Muscle of arm (tissue), 12 donors: ENCODE measurements around the gene CDH13. TPM values are rescaled to one million over a fixed set of nuclear protein-coding genes. Genes with fewer than 3 reads are reported as not detected.

Experiments
- DNase-seq: peaks from one replicate; pipeline ENCODE4 v3.0.0-alpha.2; 2013
- polyA plus RNA-seq, 12 donors: library from polyadenylated mRNA; unstranded; fragments of 120-200 nt; gene quantifications; one replicate each; pipeline ENCODE4 v1.2.1, GENCODE V29; 2013; ENCODE audit not compliant: insufficient read length in 12 of 12

The CDH13 gene
- polyA plus RNA-seq, 12 donors, result 28.8 to 58.8 (median 54.1) TPM; not detected in 1

DNA sequence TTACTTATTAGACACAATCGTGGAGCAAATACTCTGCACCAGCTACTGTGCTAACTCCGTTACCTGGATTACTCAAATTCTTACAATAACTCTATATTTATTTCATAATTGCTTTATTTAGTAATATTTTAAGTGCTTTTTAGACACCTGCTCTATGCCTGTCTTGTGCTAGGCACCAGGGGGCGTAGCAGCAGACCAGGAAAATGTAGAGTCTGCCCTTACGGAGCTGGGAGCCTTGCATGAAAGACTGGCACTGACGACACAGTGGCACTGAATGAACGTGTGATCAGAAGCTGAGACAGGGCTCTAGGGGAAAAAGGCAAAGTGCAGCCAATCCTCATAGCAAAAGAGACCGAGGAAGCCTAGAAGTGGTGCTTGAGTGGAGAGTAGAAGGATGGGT, 486.5 kb downstream of the CDH13 start:
- DNase-seq, result no peak

- no peak for DNase-seq
Observed at GRCh38 chr16:83113811-83114210, 487.0 kb downstream of the CDH13 start.

DNA sequence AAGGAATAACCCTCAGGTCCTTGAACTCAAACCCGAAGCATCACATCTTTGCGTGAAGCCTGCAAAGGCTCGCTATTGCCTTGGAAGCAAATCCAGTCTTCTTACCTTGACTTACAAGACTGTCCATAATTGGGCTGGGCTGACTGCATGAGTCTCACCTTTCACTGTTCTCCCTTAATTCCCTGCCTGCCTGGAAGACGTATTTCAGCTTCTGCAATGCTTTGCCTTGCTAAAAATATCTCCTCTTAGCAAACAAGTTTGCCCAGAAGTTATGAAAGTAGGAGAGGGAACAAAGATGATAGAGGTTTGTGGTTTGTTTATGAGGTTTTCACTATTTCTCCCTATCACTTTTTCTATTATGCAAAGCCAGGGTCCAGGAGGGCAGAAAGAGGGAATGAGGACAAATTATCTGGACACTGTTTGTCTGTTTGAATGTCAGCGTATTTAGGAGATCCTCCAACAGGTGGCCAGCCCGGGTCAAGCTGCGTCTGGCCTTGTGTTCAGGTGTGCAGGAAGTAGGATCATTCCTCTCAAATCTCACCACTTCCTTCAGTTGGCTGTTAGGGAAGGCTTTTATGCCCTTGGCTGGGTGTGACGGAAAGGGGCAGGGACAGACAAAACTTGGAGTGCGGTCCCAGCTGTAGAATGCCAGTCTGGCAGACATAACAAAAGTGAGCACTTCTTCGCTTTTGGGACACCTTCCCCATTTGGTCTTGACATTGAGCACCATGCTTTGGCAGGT, 488.9 kb downstream of the CDH13 start:
- DNase-seq, result no peak

- no peak for DNase-seq
Observed at GRCh38 chr16:83116274-83116892, 489.6 kb downstream of the CDH13 start.

GRCh38 chr16:83117810-83118209, 491.0 kb downstream of the CDH13 start:
- DNase-seq, result no peak

- DNase-seq, result no peak
Observed at GRCh38 chr16:83118365-83118764, 491.6 kb downstream of the CDH13 start.

GRCh38 chr16:83125999-83126568, 499.3 kb downstream of the CDH13 start:
- DNase-seq, result no peak

GRCh38 chr16:83128041-83128440, 501.3 kb downstream of the CDH13 start:
- no peak for DNase-seq

DNA sequence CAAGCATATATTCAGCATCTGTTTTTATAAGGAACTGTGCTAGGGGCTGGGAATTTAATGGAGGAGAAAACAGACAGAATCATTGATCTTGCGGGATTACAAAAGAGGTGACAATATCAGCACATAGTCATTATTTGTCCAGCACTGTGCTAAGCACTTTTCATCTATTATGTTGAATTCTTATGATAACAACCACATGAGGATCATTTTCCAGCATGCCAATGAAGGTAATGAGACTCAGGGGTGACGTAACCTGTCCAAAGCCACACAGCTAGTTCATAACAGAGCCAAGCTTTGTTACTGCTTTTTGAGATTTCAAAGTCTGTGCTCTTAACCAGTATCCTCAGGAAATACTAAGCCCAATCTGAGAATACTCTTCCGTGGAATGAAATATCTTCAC, 503.3 kb downstream of the CDH13 start:
- DNase-seq, result no peak

GRCh38 chr16:83134638-83135037, 507.9 kb downstream of the CDH13 start:
- DNase-seq, result no peak

- no peak for DNase-seq
Observed at GRCh38 chr16:83136419-83136818, 509.6 kb downstream of the CDH13 start.

DNA sequence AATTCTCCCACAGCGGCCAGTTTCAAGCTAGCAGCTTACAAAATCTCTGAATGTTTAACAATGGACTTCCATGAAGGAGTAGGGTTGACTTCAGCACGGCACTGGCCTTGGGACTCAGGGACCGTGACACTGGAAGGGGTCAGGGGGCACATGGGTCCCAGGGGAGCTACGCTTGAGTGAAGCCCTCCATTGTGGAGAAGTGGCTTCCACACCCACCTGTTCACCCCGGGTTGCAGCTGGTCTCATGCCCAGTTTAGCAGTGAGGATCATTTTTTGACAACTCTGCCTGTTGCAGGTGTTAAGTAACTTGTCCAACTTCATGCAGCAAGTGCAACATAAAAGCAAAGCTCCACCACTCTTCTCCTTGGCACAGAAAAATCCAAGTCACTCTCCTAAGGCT, 510.2 kb downstream of the CDH13 start:
- no peak for DNase-seq

GRCh38 chr16:83137326-83137781, 510.6 kb downstream of the CDH13 start:
- DNase-seq, result no peak

DNA sequence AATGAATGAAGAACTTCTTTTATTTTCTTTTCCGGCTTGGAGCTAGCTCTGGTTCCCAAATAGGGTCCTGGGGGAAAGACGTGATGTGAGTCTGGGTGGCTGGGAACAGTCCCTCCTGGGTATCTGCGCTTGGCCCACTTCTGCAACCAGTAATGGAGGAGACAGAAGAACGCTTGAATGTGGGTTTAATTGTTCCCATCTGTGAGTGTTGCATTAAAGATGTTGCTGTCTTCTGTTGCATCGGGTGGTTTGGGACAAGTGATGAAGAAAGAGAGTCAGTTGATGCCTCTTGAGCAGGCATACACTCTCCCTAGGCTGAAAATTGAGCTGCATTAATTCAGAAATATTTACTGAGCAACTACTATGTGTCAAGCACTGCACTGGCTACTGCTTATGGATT, 511.1 kb downstream of the CDH13 start:
- DNase-seq, result no peak

DNA sequence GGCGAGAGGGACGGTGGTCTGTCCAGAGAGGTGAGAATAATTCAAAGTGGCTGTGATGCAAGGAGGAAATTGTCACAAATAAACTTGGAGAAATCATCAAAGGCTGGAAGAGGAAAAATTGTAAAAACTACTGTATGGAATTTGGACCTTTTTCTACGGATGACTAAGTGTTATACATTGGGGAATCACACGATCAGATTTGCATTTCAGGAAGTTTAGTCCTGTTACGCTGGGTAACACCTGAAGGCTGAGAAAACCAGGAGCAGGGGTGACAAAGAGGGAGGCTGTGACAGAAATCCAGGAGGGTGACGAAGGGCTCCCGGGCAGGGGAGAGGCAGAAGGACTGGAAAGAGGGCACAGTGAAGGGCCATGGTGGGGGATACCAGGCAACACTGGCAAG, 511.7 kb downstream of the CDH13 start:
- DNase-seq, result no peak

- no peak for DNase-seq
Observed at GRCh38 chr16:83138976-83139690, 512.4 kb downstream of the CDH13 start.

DNA sequence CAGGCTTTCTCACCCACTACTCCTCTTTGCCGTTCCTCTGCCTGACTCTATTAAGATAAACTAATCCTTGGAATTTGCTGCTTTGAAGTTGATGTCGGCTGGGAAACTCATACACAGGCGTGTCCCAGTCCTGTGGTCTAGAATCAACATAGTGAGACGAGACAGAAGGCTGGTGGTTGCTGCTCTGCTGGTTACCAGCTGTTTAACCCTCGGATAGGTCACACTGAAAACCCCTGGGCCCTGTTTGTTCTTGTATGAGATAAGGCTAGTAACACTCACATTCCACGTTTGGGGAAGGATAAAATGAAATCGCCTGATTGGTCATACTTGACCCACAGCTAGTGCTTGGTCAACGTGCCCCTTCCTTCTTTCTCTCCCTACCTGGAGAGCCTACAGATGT, 517.0 kb downstream of the CDH13 start:
- DNase-seq, result no peak

DNA sequence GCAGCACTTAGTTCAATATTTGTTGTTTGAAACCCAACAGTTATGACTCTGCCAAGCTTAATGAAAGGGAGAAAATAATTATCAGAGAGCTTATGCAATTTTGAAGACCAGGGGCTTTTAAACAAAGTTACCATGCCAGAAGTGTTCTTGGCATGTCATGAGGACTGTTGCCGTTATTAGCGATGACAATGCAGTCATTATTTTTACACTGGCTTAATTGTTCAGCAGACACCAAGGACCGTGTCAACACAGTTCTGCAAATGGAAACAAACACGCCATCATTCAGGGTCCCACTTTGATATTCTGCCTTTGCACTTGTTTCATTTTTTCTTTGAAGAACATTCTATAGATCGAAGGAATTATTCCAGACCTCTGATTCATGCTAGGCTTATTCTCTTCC, 518.5 kb downstream of the CDH13 start:
- no peak for DNase-seq

- no peak for DNase-seq
Observed at GRCh38 chr16:83147244-83147643, 520.5 kb downstream of the CDH13 start.

GRCh38 chr16:83158320-83158957, 531.7 kb downstream of the CDH13 start:
- no peak for DNase-seq

DNA sequence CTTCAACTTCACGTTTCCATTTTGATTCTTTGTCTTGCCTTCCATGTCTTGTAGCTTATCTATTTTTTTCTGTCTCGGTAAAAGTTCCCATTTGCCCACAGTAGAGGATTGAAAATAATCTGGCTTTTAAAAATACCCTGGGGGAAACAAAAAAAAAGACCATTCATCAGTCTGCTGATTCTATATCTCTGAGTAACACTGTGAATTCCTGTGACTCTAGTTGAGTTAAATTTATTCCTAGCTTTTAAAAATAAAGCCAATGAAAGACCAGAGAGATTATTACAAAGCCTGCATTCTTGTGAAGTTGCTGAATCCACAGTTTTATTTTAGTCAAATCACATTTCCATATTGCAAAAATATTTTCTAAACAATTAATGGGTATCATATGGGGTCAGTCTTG, 532.3 kb downstream of the CDH13 start:
- no peak for DNase-seq
